Amygdala (tissue), 56 donors: ENCODE measurements around the gene SUSD1.

Source experiments
- DNase-seq, 56 donors: peaks; one replicate each; lab custom pipeline; 2025; lab: John Stamatoyannopoulos, UW

SUSD1 gene

GRCh38 chr9:112072721-112073638 is 102.1 kb downstream of the SUSD1 start:
- DNase-seq: no peak

- no peak for DNase-seq
Observed at GRCh38 chr9:112069318-112070169, 105.6 kb downstream of the SUSD1 start.

GRCh38 chr9:112065806-112066606 is 109.1 kb downstream of the SUSD1 start:
- no peak for DNase-seq

GRCh38 chr9:112064871-112065270 is 110.2 kb downstream of the SUSD1 start:
- DNase-seq: no peak

- no peak for DNase-seq
Observed at GRCh38 chr9:112063586-112063985, 111.5 kb downstream of the SUSD1 start.

GRCh38 chr9:112063151-112063550 is 111.9 kb downstream of the SUSD1 start:
- no peak for DNase-seq

- DNase-seq: peak in 14 of 56 donors; percentile 2 to 53 (median 17)
Observed at GRCh38 chr9:112061152-112061740, 113.9 kb downstream of the SUSD1 start.

- no peak for DNase-seq
Observed at GRCh38 chr9:112059966-112060320, 115.2 kb downstream of the SUSD1 start.

GRCh38 chr9:112059145-112059965 is 115.7 kb downstream of the SUSD1 start:
- peak in 16 of 56 donors; percentile 3 to 63 (median 22) for DNase-seq

- DNase-seq: peak in 1 of 56 donors; percentile 29
Observed at GRCh38 chr9:112056996-112057395, 118.1 kb downstream of the SUSD1 start.

- no peak for DNase-seq
Observed at GRCh38 chr9:112054916-112055315, 120.2 kb downstream of the SUSD1 start.

GRCh38 chr9:112051812-112052211 is 123.3 kb downstream of the SUSD1 start:
- no peak for DNase-seq

- peak in 2 of 56 donors; percentile 5 to 9 for DNase-seq
Observed at GRCh38 chr9:112050544-112051475, 124.3 kb downstream of the SUSD1 start.

- DNase-seq: no peak
Observed at GRCh38 chr9:112049811-112050516, 125.1 kb downstream of the SUSD1 start.

- DNase-seq: no peak
Observed at GRCh38 chr9:112048924-112049691, 126.0 kb downstream of the SUSD1 start.

- no peak for DNase-seq
Observed at GRCh38 chr9:112047538-112048066, 127.5 kb downstream of the SUSD1 start.
